OCI-LY1 (cell line): ENCODE results near the gene KLK7.

Experiments used
- CTCF ChIP-seq: fragments of 200-600 bp; sonication (generic), shearing (Covaris generic); IDR thresholded peaks from 2 replicates; pipeline ENCODE4 v1.5.1; 2017; ENCODE audit warnings: mild to moderate bottlenecking, antibody characterized with exemption, low read length, moderate library complexity, mixed read lengths
- EZH2 ChIP-seq: fragments of 200-600 bp; sonication (generic), shearing (Covaris generic); IDR thresholded peaks from 2 replicates; pipeline ENCODE4 v1.8.0; 2017; ENCODE audit warnings: borderline replicate concordance, mixed run types, mild to moderate bottlenecking, antibody characterized with exemption, low read length, moderate library complexity, mixed read lengths

GRCh38 chr19:50939596-50939995 is 44.1 kb downstream of the KLK7 start:
- no peak for TF ChIP-seq EZH2
- no peak for TF ChIP-seq CTCF
